BLaER1 (cell line): Measurements from ENCODE around the gene SV2B.
"Not testable (repeated sequence)": the region's sequence is repeated elsewhere in the genome, so short reads cannot be mapped to it uniquely, and the experiment has no call there.

ENCODE experiments used
- H3K27ac ChIP-seq: shearing (Covaris generic); formaldehyde crosslinking; 2 replicates; pipeline ENCODE4 v1.8.1; 2022
- H3K27me3 ChIP-seq: shearing (Covaris generic); formaldehyde crosslinking; 2 replicates; pipeline ENCODE4 v1.8.1; 2022
- H3K36me3 ChIP-seq: shearing (Covaris generic); formaldehyde crosslinking; 2 replicates; pipeline ENCODE4 v1.8.1; 2022
- H3K4me1 ChIP-seq: shearing (Covaris generic); formaldehyde crosslinking; 2 replicates; pipeline ENCODE4 v1.8.1; 2022
- H3K4me2 ChIP-seq: shearing (Covaris generic); formaldehyde crosslinking; 2 replicates; pipeline ENCODE4 v1.8.1; 2022
- H3K4me3 ChIP-seq: shearing (Covaris generic); formaldehyde crosslinking; 2 replicates; pipeline ENCODE4 v1.8.1; 2022
- H3K9ac ChIP-seq: shearing (Covaris generic); formaldehyde crosslinking; 2 replicates; pipeline ENCODE4 v1.8.1; 2022
- H3K9me3 ChIP-seq: shearing (Covaris generic); formaldehyde crosslinking; 2 replicates; pipeline ENCODE4 v1.8.1; 2022
- H4K20me1 ChIP-seq: shearing (Covaris generic); formaldehyde crosslinking; 2 replicates; pipeline ENCODE4 v1.8.1; 2022
- Cebpa-rat ChIP-seq: shearing (Covaris generic); IDR thresholded peaks from 2 replicates; pipeline ENCODE4 v1.8.1; 2022

SV2B gene

GRCh38 chr15:91335702-91336101, 235.6 kb downstream of the SV2B start:
- no peak overlapping the region for H3K4me2 ChIP-seq
- H3K4me1 ChIP-seq = peaks cover 3% of the 10 kb centered on the region
- H3K27me3 ChIP-seq = no peaks in the 10 kb centered on the region
- H4K20me1 ChIP-seq = no peaks in the 10 kb centered on the region
- H3K36me3 ChIP-seq = no peaks in the 10 kb centered on the region
- H3K9me3 ChIP-seq = no peaks in the 10 kb centered on the region
- no peak overlapping the region for H3K27ac ChIP-seq
- no peak for TF ChIP-seq Cebpa-rat
- H3K9ac ChIP-seq = no peak overlapping the region
- H3K4me3 ChIP-seq = no peak overlapping the region

DNA sequence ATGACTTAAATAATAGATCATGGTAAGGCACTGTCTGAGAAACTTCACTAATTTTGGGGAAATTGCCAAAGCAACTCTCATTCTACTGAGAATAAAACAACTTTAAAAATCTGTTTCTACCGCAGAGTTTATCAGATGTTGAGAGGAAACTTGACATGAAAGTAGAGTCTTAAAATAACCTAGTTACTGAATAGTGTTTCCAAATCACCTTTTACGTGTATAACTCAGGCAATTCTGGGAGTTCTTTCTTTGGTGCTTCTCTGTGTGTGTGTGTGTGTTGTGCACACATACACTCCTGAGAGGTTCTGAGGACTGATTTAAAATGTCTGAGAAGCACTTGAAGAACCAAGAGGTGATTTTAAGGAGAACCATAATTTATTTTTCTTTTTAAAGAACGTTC, 236.6 kb downstream of the SV2B start:
- no peaks in the 10 kb centered on the region for H3K4me1 ChIP-seq
- no peak overlapping the region for H3K9ac ChIP-seq
- no peaks in the 10 kb centered on the region for H4K20me1 ChIP-seq
- H3K27me3 ChIP-seq = no peaks in the 10 kb centered on the region
- no peak for TF ChIP-seq Cebpa-rat
- no peaks in the 10 kb centered on the region for H3K9me3 ChIP-seq
- no peak overlapping the region for H3K27ac ChIP-seq
- no peak overlapping the region for H3K4me2 ChIP-seq
- H3K4me3 ChIP-seq = no peak overlapping the region
- no peaks in the 10 kb centered on the region for H3K36me3 ChIP-seq

- H3K27ac ChIP-seq = no peak overlapping the region
- H3K9me3 ChIP-seq = no peaks in the 10 kb centered on the region
- no peaks in the 10 kb centered on the region for H4K20me1 ChIP-seq
- no peaks in the 10 kb centered on the region for H3K36me3 ChIP-seq
- H3K27me3 ChIP-seq = no peaks in the 10 kb centered on the region
- TF ChIP-seq Cebpa-rat = no peak
- H3K9ac ChIP-seq = no peak overlapping the region
- H3K4me3 ChIP-seq = no peak overlapping the region
- H3K4me2 ChIP-seq = no peak overlapping the region
- H3K4me1 ChIP-seq = no peaks in the 10 kb centered on the region
Measured at GRCh38 chr15:91338766-91339165, 238.7 kb downstream of the SV2B start.

GRCh38 chr15:91342097-91342496, 242.0 kb downstream of the SV2B start:
- Histone ChIP-seq H3K36me3 (no peaks in the 10 kb centered on the region), H3K27ac (no peak overlapping the region), H3K4me1 (no peaks in the 10 kb centered on the region), H3K4me2 (no peak overlapping the region), H3K9ac (no peak overlapping the region), H4K20me1 (no peaks in the 10 kb centered on the region), H3K9me3 (no peaks in the 10 kb centered on the region), H3K27me3 (no peaks in the 10 kb centered on the region), H3K4me3 (no peak overlapping the region)
- no peak for TF ChIP-seq Cebpa-rat

DNA sequence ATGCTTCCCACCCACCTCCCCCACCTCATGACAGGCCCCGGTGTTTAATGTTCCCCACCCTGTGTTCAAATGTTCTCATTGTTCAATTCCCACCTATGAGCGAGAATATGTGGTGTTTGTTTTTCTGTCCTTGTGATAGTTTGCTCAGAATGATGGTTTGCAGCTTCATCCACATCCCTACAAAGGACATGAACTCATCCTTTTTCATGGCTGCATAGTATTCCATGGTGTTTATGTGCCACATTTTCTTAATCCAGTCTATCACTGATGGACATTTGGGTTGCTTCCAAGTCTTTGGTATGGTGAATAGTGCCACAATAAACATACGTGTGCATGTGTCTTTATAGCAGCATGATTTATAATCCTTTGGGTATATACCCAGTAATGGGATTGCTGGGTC, 244.9 kb downstream of the SV2B start:
- H3K27ac ChIP-seq = not testable (repeated sequence)

GRCh38 chr15:91345736-91346135, 245.7 kb downstream of the SV2B start:
- H3K36me3 ChIP-seq = no peaks in the 10 kb centered on the region
- H4K20me1 ChIP-seq = no peaks in the 10 kb centered on the region
- no peak overlapping the region for H3K9ac ChIP-seq
- H3K27me3 ChIP-seq = no peaks in the 10 kb centered on the region
- no peak overlapping the region for H3K27ac ChIP-seq
- H3K4me1 ChIP-seq = no peaks in the 10 kb centered on the region
- H3K9me3 ChIP-seq = no peaks in the 10 kb centered on the region
- no peak for TF ChIP-seq Cebpa-rat
- H3K4me3 ChIP-seq = no peak overlapping the region
- no peak overlapping the region for H3K4me2 ChIP-seq

More for the DNA sequence above, 244.9 kb downstream of the SV2B start:
- H4K20me1 ChIP-seq, H3K4me2 ChIP-seq, H3K4me1 ChIP-seq, H3K9ac ChIP-seq, H3K9me3 ChIP-seq, H3K27me3 ChIP-seq, H3K36me3 ChIP-seq, H3K4me3 ChIP-seq: not testable (repeated sequence)

DNA sequence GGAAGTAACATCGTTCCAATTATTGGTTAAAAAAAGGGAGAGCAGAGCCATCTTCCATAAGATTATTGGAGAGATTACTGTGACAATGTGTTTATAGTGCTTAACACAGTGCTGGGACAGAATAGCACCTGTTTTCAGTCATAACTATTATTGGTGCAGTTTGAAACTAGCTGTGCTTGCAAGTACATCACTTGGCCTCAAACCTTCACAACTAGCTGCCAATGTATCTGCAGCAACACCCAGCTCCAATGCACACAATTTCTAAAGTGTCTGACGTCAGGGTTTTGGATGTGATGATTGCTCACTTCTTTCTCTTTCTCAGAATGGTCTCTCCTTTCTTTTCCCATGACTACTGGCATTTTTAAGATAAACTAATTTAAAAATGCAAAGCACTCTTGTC, 246.2 kb downstream of the SV2B start:
- Histone ChIP-seq H3K9ac (no peak overlapping the region), H3K9me3 (no peaks in the 10 kb centered on the region), H3K4me3 (no peak overlapping the region), H4K20me1 (no peaks in the 10 kb centered on the region), H3K27ac (no peak overlapping the region), H3K36me3 (no peaks in the 10 kb centered on the region), H3K4me1 (no peaks in the 10 kb centered on the region), H3K4me2 (no peak overlapping the region), H3K27me3 (no peaks in the 10 kb centered on the region)
- TF ChIP-seq Cebpa-rat = no peak

- Histone ChIP-seq H3K36me3 (no peaks in the 10 kb centered on the region), H3K27ac (no peak overlapping the region), H3K9me3 (no peaks in the 10 kb centered on the region), H3K4me3 (no peak overlapping the region), H3K9ac (no peak overlapping the region), H3K27me3 (no peaks in the 10 kb centered on the region), H4K20me1 (no peaks in the 10 kb centered on the region), H3K4me1 (no peaks in the 10 kb centered on the region), H3K4me2 (no peak overlapping the region)
- TF ChIP-seq Cebpa-rat = no peak
Measured at GRCh38 chr15:91348752-91349500, 248.9 kb downstream of the SV2B start.
